ENCODE data around the gene AHCY.

DNA sequence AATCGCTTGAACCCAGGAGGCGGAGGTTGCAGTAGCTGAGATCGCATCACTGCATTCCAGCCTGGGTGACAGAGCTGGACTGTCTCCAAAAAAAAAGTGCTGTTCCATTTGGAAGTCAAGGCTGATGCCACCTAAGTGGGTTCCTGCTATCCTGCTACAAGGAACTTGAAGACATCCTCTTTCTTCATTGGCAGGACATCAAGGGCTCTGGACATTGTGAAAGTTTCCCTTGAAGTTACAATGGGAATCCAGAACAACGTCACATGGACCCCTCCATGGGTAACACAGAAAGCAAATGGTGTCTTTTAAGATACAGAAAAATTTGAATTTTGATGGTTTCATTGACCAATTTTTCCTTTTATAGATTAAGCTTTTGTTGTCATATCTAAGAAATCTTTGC, 44.4 kb upstream of the AHCY start:
- no peak for TF ChIP-seq POLR2A (IDR thresholded peaks at IDR 0.05)
- TF ChIP-seq, protein P1, sequence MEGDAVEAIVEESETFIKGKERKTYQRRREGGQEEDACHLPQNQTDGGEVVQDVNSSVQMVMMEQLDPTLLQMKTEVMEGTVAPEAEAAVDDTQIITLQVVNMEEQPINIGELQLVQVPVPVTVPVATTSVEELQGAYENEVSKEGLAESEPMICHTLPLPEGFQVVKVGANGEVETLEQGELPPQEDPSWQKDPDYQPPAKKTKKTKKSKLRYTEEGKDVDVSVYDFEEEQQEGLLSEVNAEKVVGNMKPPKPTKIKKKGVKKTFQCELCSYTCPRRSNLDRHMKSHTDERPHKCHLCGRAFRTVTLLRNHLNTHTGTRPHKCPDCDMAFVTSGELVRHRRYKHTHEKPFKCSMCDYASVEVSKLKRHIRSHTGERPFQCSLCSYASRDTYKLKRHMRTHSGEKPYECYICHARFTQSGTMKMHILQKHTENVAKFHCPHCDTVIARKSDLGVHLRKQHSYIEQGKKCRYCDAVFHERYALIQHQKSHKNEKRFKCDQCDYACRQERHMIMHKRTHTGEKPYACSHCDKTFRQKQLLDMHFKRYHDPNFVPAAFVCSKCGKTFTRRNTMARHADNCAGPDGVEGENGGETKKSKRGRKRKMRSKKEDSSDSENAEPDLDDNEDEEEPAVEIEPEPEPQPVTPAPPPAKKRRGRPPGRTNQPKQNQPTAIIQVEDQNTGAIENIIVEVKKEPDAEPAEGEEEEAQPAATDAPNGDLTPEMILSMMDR (IDR thresholded peaks at IDR 0.05), result no peak

Measured in uterus (tissue), 2 donors.